ENCODE results near the gene LRP1B. TPM values are rescaled to one million over a fixed set of nuclear protein-coding genes. Genes with fewer than 3 reads are reported as not detected.

Gene LRP1B
- total RNA-seq, 1 donor from 2014 or later = not detected

DNA sequence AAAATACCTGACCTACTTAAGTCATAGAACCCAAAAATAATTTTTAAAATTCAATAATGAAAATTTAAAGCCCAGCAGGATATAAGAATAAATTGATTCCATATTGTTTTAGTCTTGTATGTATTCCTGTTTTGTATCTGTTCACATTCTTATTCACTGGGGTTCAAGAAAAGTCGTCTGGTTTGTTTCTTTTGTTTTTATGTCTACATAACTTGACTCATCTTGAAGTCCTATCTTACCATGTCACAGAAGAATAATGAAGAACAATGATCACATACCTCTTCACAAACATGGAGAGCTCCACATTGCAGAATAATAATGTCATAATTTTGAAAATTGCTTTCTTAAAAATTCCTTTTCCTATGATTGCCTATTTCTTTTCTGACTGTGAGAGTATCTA, 43.4 kb upstream of the LRP1B start:
- ATAC-seq (ENCODE audit: low read depth) (no peak), DNase-seq (no peak)
- TF ChIP-seq, protein P1, sequence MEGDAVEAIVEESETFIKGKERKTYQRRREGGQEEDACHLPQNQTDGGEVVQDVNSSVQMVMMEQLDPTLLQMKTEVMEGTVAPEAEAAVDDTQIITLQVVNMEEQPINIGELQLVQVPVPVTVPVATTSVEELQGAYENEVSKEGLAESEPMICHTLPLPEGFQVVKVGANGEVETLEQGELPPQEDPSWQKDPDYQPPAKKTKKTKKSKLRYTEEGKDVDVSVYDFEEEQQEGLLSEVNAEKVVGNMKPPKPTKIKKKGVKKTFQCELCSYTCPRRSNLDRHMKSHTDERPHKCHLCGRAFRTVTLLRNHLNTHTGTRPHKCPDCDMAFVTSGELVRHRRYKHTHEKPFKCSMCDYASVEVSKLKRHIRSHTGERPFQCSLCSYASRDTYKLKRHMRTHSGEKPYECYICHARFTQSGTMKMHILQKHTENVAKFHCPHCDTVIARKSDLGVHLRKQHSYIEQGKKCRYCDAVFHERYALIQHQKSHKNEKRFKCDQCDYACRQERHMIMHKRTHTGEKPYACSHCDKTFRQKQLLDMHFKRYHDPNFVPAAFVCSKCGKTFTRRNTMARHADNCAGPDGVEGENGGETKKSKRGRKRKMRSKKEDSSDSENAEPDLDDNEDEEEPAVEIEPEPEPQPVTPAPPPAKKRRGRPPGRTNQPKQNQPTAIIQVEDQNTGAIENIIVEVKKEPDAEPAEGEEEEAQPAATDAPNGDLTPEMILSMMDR (IDR thresholded peaks at IDR 0.05) = no peak
- POLR2A ChIA-PET = no interaction called here
- intact Hi-C loops (cut with micrococcal nuclease) = no loop called here
- no peak overlapping the region for H3K27ac Mint-ChIP-seq
- CTCF ChIA-PET = no interaction called here
- H3K4me1 Mint-ChIP-seq = no peaks in the 10 kb centered on the region
- no peaks in the 10 kb centered on the region for H3K36me3 Mint-ChIP-seq (ENCODE audit: low read depth)
- H3K9me3 Mint-ChIP-seq = no peaks in the 10 kb centered on the region
- no peaks in the 10 kb centered on the region for H3K27me3 Mint-ChIP-seq
- no peak overlapping the region for H3K4me3 Mint-ChIP-seq

DNA sequence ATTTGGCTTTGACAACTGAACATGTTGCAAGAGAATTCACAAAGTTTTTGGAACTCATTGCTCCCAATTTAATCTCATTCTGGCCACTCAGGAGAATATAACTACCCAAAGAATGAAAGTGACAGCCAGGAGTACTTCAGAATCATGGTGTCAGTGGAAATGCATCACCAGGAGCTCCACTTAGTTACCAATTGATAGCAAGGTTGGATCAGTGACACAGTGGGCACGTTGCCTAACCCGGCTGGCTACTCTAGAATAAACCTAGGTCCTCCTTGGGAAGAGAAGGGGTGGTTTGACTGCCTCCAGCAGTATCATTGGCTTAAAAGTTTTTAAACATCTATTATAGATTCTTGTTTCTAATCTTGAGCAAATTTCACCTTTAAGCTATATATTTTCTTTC, 40.0 kb upstream of the LRP1B start:
- Mint-ChIP-seq H3K27me3 (no peaks in the 10 kb centered on the region), H3K9me3 (no peaks in the 10 kb centered on the region), H3K4me1 (no peaks in the 10 kb centered on the region), H3K4me3 (no peak overlapping the region), H3K36me3 (ENCODE audit: low read depth) (no peaks in the 10 kb centered on the region), H3K27ac (no peak overlapping the region)
- TF ChIP-seq, protein P1 (IDR thresholded peaks at IDR 0.05) = no peak
- CTCF ChIA-PET = no interaction called here
- intact Hi-C loops (cut with micrococcal nuclease) = no loop called here
- DNase-seq = no peak
- ATAC-seq (ENCODE audit: low read depth) = no peak
- POLR2A ChIA-PET = interaction anchor here (0.5 kb wide), 1 partner anchor 1091 kb away, joined by 10 read pairs; no protein-coding TSS in a partner anchor

DNA sequence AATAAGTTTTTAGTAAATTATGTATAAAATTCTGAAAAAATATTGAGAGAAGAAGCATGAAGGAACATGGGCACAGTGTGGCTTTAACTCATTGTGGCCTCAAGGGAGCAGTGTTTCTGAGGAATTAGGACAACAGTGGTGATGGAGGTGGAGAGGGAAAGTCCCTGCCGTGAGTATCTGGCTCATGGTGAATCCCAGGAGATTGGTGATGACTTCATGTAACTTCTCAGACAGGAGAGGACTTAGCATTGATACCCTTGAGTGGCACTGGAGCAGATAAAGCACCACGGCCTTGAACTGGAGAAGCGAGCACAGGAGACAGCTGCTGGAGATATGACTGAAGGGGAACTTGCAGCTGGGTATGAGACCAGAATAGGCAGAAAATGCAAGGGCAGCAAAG, 35.0 kb upstream of the LRP1B start:
- POLR2A ChIA-PET = no interaction called here

DNA sequence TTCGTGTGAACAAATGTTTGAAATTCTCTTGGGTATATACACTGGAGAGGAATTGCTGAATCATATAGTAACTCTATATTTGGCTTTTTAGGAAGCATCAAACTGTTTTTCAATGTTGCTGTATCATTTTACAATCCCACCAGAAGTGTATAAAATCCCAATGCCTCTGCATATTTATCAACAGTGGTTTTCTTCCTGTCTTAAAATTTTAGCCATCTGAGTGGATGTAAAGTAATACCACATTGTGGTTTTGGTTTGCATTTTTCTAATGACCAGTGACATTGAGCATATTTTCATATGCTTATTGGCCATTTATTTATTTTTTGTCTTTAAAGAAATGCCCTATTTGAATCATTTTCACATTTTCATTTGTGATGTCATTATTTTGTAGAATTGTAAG, 22.8 kb upstream of the LRP1B start:
- no peak for ATAC-seq (ENCODE audit: low read depth)
- intact Hi-C loops (cut with micrococcal nuclease) = no loop called here
- H3K9me3 Mint-ChIP-seq = no peaks in the 10 kb centered on the region

More for the DNA sequence above, 35.0 kb upstream of the LRP1B start:
- intact Hi-C loops (cut with micrococcal nuclease) = loop anchor here (1.0 to 10.0 kb wide), 3 partner anchors 438 to 819 kb away; no protein-coding TSS in a partner anchor
- Mint-ChIP-seq H3K36me3 (ENCODE audit: low read depth) (no peaks in the 10 kb centered on the region), H3K4me1 (no peaks in the 10 kb centered on the region), H3K9me3 (no peaks in the 10 kb centered on the region), H3K27ac (no peak overlapping the region), H3K27me3 (no peaks in the 10 kb centered on the region), H3K4me3 (no peak overlapping the region)
- peak; percentile 95 for ATAC-seq (ENCODE audit: low read depth)
- CTCF ChIA-PET = no interaction called here
- TF ChIP-seq, protein P1 (IDR thresholded peaks at IDR 0.05) = no peak
- DNase-seq = no peak

DNA sequence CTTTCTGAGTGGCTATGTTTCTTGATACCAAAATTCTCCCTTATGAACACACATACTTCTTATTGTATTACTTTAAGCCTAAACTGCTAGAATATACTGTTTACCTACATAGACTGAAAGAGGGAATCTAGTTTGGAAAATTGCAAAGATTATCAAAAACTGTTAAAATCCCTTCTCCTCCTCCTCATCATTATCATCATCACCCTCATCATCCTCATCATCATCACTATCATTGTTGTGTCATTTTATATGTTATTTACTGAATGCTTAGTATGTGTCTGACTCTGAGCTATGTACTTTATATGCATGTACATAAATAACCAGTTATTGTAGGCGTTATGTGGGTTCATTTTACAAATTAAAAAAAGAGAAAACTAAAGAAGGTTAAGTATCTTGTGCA, 19.6 kb upstream of the LRP1B start:
- no peak overlapping the region for H3K4me3 Mint-ChIP-seq
- DNase-seq (no peak), ATAC-seq (ENCODE audit: low read depth) (no peak)
- POLR2A ChIA-PET = no interaction called here
- H3K4me1 Mint-ChIP-seq = no peaks in the 10 kb centered on the region
- H3K27ac Mint-ChIP-seq = no peak overlapping the region
- TF ChIP-seq, protein P1 (IDR thresholded peaks at IDR 0.05) = no peak
- H3K9me3 Mint-ChIP-seq = no peaks in the 10 kb centered on the region
- CTCF ChIA-PET = no interaction called here
- H3K27me3 Mint-ChIP-seq = no peaks in the 10 kb centered on the region
- no peaks in the 10 kb centered on the region for H3K36me3 Mint-ChIP-seq (ENCODE audit: low read depth)
- intact Hi-C loops (cut with micrococcal nuclease) = no loop called here

More for the DNA sequence above, 22.8 kb upstream of the LRP1B start:
- ChIA-PET CTCF (no interaction called here), POLR2A (no interaction called here)
- Mint-ChIP-seq H3K4me3 (no peak overlapping the region), H3K27me3 (no peaks in the 10 kb centered on the region), H3K36me3 (ENCODE audit: low read depth) (no peaks in the 10 kb centered on the region), H3K4me1 (no peaks in the 10 kb centered on the region), H3K27ac (no peak overlapping the region)
- DNase-seq = no peak
- TF ChIP-seq, protein P1 (IDR thresholded peaks at IDR 0.05) = no peak

All from activated B cell treated with CpG ODN at 0.5 μM for 24 hours (primary cell).